PC-3 (cell line): Measurements from ENCODE around the gene BARX1. TPM values are rescaled to one million over a fixed set of nuclear protein-coding genes. Genes with fewer than 3 reads are reported as not detected.
A peak's percentile ranks its signal among the peaks of the same experiment; 100 is the strongest.

ENCODE experiments used
- ATAC-seq: fragments of 200-7000 bp; cut with Tn5 transposase; 2 replicates; pipeline ENCODE4 v1.9.1; 2020; ENCODE audit warnings: mild to moderate bottlenecking, moderate library complexity
- BruUV-seq: library from RNA; stranded (reverse); fragments of 400-500 nt; replicated peaks from 2 replicates; lab custom pipeline; 2021; lab: Mats Ljungman, UMichigan
- CTCF ChIA-PET: fragments of 300-600 bp; sonication (Branson Sonifier 250); formaldehyde crosslinking; loops from one replicate; lab custom pipeline; 2022; ENCODE audit warnings: antibody characterized with exemption; lab: Charles Lee
- POLR2A ChIA-PET: fragments of 300-600 bp; sonication (Branson Sonifier 250); formaldehyde crosslinking; loops from one replicate; lab custom pipeline; 2022; ENCODE audit warnings: antibody characterized with exemption; ENCODE audit not compliant: unreplicated experiment; lab: Charles Lee
- DNase-seq: peaks from one replicate; pipeline ENCODE4 v3.0.0-alpha.2; 2015
- H2AFZ ChIP-seq: fragments of 300-600 bp; sonication (generic); 2 replicates; pipeline ENCODE4 v1.6.0; 2016; ENCODE audit warnings: antibody characterized with exemption, low read length
- H3F3A ChIP-seq: fragments of 300-600 bp; sonication (generic); one replicate; pipeline ENCODE4 v1.6.0; 2017; ENCODE audit warnings: antibody characterized with exemption, low read length, control low read depth, mild to moderate bottlenecking; ENCODE audit not compliant: unreplicated experiment
- H3K27ac ChIP-seq: fragments of 300-600 bp; sonication (generic); 2 replicates; pipeline ENCODE4 v1.5.1; 2016; ENCODE audit warnings: mild to moderate bottlenecking, low read length
- H3K27me3 ChIP-seq: fragments of 300-600 bp; sonication (generic); 2 replicates; pipeline ENCODE4 v1.6.1; 2016; ENCODE audit warnings: low read length, mixed read lengths
- H3K36me3 ChIP-seq: fragments of 300-600 bp; sonication (generic); 2 replicates; pipeline ENCODE4 v1.6.1; 2016; ENCODE audit warnings: low read depth, mixed run types, low read length, mixed read lengths
- H3K4me1 ChIP-seq: fragments of 300-600 bp; sonication (generic); 2 replicates; pipeline ENCODE4 v1.5.1; 2016; ENCODE audit warnings: low read length; ENCODE audit not compliant: insufficient read depth
- H3K4me2 ChIP-seq: fragments of 300-600 bp; sonication (generic); 2 replicates; pipeline ENCODE4 v1.6.0; 2016; ENCODE audit warnings: low read length
- H3K4me3 ChIP-seq: fragments of 300-600 bp; sonication (generic); 2 replicates; pipeline ENCODE4 v1.5.1; 2016; ENCODE audit warnings: mild to moderate bottlenecking, low read length, mixed read lengths
- H3K79me2 ChIP-seq: fragments of 300-600 bp; sonication (generic); 2 replicates; pipeline ENCODE4 v1.6.1; 2017; ENCODE audit warnings: low read length, mixed read lengths
- H3K9ac ChIP-seq: fragments of 300-600 bp; sonication (generic); 2 replicates; pipeline ENCODE4 v1.6.0; 2016; ENCODE audit warnings: mild to moderate bottlenecking, low read length
- H3K9me2 ChIP-seq: fragments of 300-600 bp; sonication (generic); replicated peaks from 2 replicates; pipeline ENCODE4 v1.6.1; 2016; ENCODE audit warnings: mixed run types, low read length, mixed read lengths
- H3K9me3 ChIP-seq: fragments of 300-600 bp; sonication (generic); 2 replicates; pipeline ENCODE4 v1.6.1; 2016; ENCODE audit warnings: low read length, mixed read lengths
- H4K20me1 ChIP-seq: fragments of 300-600 bp; sonication (generic); 2 replicates; pipeline ENCODE4 v1.6.1; 2016; ENCODE audit warnings: low read length, mixed read lengths
- CTCF ChIP-seq: fragments of 300-600 bp; sonication (generic); conservative IDR thresholded peaks from 2 replicates; pipeline ENCODE4 v1.5.1; 2017; ENCODE audit warnings: antibody characterized with exemption, low read depth, mild to moderate bottlenecking, low read length
- EZH2 ChIP-seq: fragments of 300-600 bp; sonication (generic); IDR thresholded peaks from one replicate; pipeline ENCODE4 v1.6.1; 2017; ENCODE audit warnings: antibody characterized with exemption, mild to moderate bottlenecking, low read length; ENCODE audit not compliant: unreplicated experiment
- EZH2phosphoT487 ChIP-seq: fragments of 300-600 bp; sonication (generic); IDR thresholded peaks from 2 replicates; pipeline ENCODE4 v1.6.1; 2018; ENCODE audit warnings: mild to moderate bottlenecking, antibody characterized with exemption, low read length, borderline replicate concordance
- intact Hi-C: fragments of 100-400 bp; cut with micrococcal nuclease; formaldehyde crosslinking; loops from 2 replicates; pipeline ENCODE4 v1.9.0; 2023
- total RNA-seq: library from RNA; depleted of rRNA; stranded (reverse); fragments of >200 nt; gene quantifications from 2 replicates; pipeline ENCODE4 v1.2.3, GENCODE V29; 2014

BARX1 gene
- total RNA-seq, 1 experiment from 2014 or later = not detected

GRCh38 chr9:93996863-93997262, 41.7 kb upstream of the BARX1 start:
- no peak for ATAC-seq
- Histone ChIP-seq H3F3A (no peaks in the 10 kb centered on the region), H3K27me3 (no peaks in the 10 kb centered on the region), H2AFZ (no peak overlapping the region), H3K36me3 (no peaks in the 10 kb centered on the region), H3K4me3 (no peak overlapping the region), H3K4me1 (no peaks in the 10 kb centered on the region), H3K27ac (no peak overlapping the region), H4K20me1 (no peaks in the 10 kb centered on the region), H3K4me2 (no peak overlapping the region), H3K9me2 (no peaks in the 10 kb centered on the region), H3K79me2 (no peaks in the 10 kb centered on the region), H3K9me3 (no peaks in the 10 kb centered on the region), H3K9ac (no peak overlapping the region)
- peak; percentile 16 for DNase-seq
- intact Hi-C loops = no loop called here
- CTCF ChIA-PET = no interaction called here
- POLR2A ChIA-PET = no interaction called here
- TF ChIP-seq CTCF = peak; percentile 29; the same call in 1 of the 2 replicates
- no peak for TF ChIP-seq EZH2phosphoT487
- TF ChIP-seq EZH2 = no peak
- no TSS peak for BruUV-seq

GRCh38 chr9:93996367-93996766, 41.2 kb upstream of the BARX1 start:
- no peak overlapping the region for H2AFZ ChIP-seq
- H3K27me3 ChIP-seq = no peaks in the 10 kb centered on the region
- ChIA-PET CTCF (no interaction called here), POLR2A (no interaction called here)
- H4K20me1 ChIP-seq = no peaks in the 10 kb centered on the region
- H3K4me1 ChIP-seq = no peaks in the 10 kb centered on the region
- H3K9ac ChIP-seq = no peak overlapping the region
- H3K79me2 ChIP-seq = no peaks in the 10 kb centered on the region
- BruUV-seq = no TSS peak
- no peak for TF ChIP-seq EZH2
- no peak for TF ChIP-seq EZH2phosphoT487
- no peak for TF ChIP-seq CTCF
- no peak overlapping the region for H3K4me3 ChIP-seq
- DNase-seq (no peak), ATAC-seq (no peak)
- no peak overlapping the region for H3K4me2 ChIP-seq
- no peaks in the 10 kb centered on the region for H3K9me2 ChIP-seq
- intact Hi-C loops = no loop called here
- H3F3A ChIP-seq = no peaks in the 10 kb centered on the region
- H3K9me3 ChIP-seq = no peaks in the 10 kb centered on the region
- no peaks in the 10 kb centered on the region for H3K36me3 ChIP-seq
- no peak overlapping the region for H3K27ac ChIP-seq

GRCh38 chr9:93994545-93994944, 39.4 kb upstream of the BARX1 start:
- CTCF ChIA-PET = no interaction called here

More at GRCh38 chr9:93994545-93994944, 39.4 kb upstream of the BARX1 start:
- TF ChIP-seq EZH2 (no peak), CTCF (no peak), EZH2phosphoT487 (no peak)
- no peaks in the 10 kb centered on the region for H4K20me1 ChIP-seq
- no peak overlapping the region for H3K27ac ChIP-seq
- intact Hi-C loops = no loop called here
- H3K4me2 ChIP-seq = no peak overlapping the region
- H3K9me3 ChIP-seq = no peaks in the 10 kb centered on the region
- no peaks in the 10 kb centered on the region for H3K36me3 ChIP-seq
- no peaks in the 10 kb centered on the region for H3F3A ChIP-seq
- H3K9me2 ChIP-seq = no peaks in the 10 kb centered on the region
- POLR2A ChIA-PET = no interaction called here
- H2AFZ ChIP-seq = no peak overlapping the region
- H3K4me3 ChIP-seq = no peak overlapping the region
- no peaks in the 10 kb centered on the region for H3K4me1 ChIP-seq
- no peaks in the 10 kb centered on the region for H3K27me3 ChIP-seq
- ATAC-seq = no peak
- no peaks in the 10 kb centered on the region for H3K79me2 ChIP-seq
- no peak for DNase-seq
- no peak overlapping the region for H3K9ac ChIP-seq
- no TSS peak for BruUV-seq
